Tibial artery (tissue), 4 donors: ENCODE results near the gene ATRN.
A peak's percentile ranks its signal among the peaks of the same experiment; 100 is the strongest.
"Not testable (repeated sequence)": the region's sequence is repeated elsewhere in the genome, so short reads cannot be mapped to it uniquely, and the experiment has no call there.

Experiments
- DNase-seq, 2 donors: peaks; one replicate each; pipeline ENCODE4 v3.0.0-alpha.2; 2019
- H3K27ac ChIP-seq, 2 donors: fragments of 200-600 bp; sonication (generic) in 1 of 2; 1 replicate in 1 of 2; 2 replicates in 1 of 2; pipeline ENCODE4 v1.5.1; 2018 to 2019; ENCODE audit warnings: mild to moderate bottlenecking in 1 of 2
- H3K27me3 ChIP-seq, 2 donors: fragments of 200-600 bp; sonication (generic) in 1 of 2; one replicate each; pipeline versions ENCODE4 v1.5.1 to v1.6.0; 2016 to 2019
- H3K36me3 ChIP-seq, 3 donors: fragments of 200-600 bp; sonication (generic) in 2 of 3; one replicate each; pipeline ENCODE4 v1.5.1; 2016 to 2019; ENCODE audit warnings: mild to moderate bottlenecking in 2 of 3
- H3K4me1 ChIP-seq, 4 donors: fragments of 200-600 bp; sonication (generic) in 2 of 4; 1 replicate in 3 of 4; 2 replicates in 1 of 4; pipeline ENCODE4 v1.5.1; 2016 to 2019
- H3K4me3 ChIP-seq, 2 donors: fragments of 200-600 bp; sonication (generic) in 1 of 2; 1 replicate in 1 of 2; 2 replicates in 1 of 2; pipeline ENCODE4 v1.5.1; 2018 to 2019; ENCODE audit warnings: mild to moderate bottlenecking in 2 of 2
- H3K9me3 ChIP-seq, 3 donors: fragments of 200-600 bp; sonication (generic) in 1 of 3; one replicate each; pipeline ENCODE4 v1.5.1; 2016 to 2019
- CTCF ChIP-seq, 2 experiments: fragments of 200-600 bp in 1 of 2; fragments of 450-650 bp in 1 of 2; IDR thresholded peaks; one replicate each; pipeline ENCODE4 v1.5.1; 2017 to 2019; ENCODE audit warnings: antibody characterized with exemption in 2 of 2, mild to moderate bottlenecking in 1 of 2, moderate library complexity in 1 of 2
- intact Hi-C: fragments of 100-400 bp; cut with DNase I; formaldehyde crosslinking; loops from one replicate; pipeline ENCODE4 v1.15.0; 2023; ENCODE audit warnings: low total_unique reads

ATRN gene

GRCh38 chr20:3471397-3472021, 691 bp downstream of the ATRN start:
- Histone ChIP-seq H3K4me3 (peak overlapping the region; percentile 90 to 92), H3K27me3 (no peaks in the 10 kb centered on the region), H3K27ac (peak overlapping the region; percentile 79 to 89), H3K9me3 (no peaks in the 10 kb centered on the region), H3K4me1 (peaks cover 0 to 27% (median 26%) of the 10 kb centered on the region in 4 donors), H3K36me3 (no peaks in the 10 kb centered on the region)
- intact Hi-C loops, result loop anchor here (5.0 kb wide), 1 partner anchor 64 kb away; the partner anchor contains the start of gene DNAAF9
- no peak for TF ChIP-seq CTCF (IDR thresholded peaks at IDR 0.05)
- peak in 1 of 2 donors; percentile 70 for DNase-seq

- Histone ChIP-seq H3K27ac (no peak overlapping the region), H3K27me3 (no peaks in the 10 kb centered on the region), H3K36me3 (no peaks in the 10 kb centered on the region), H3K9me3 (no peaks in the 10 kb centered on the region), H3K4me1 (peaks cover 0 to 27% (median 26%) of the 10 kb centered on the region in 4 donors), H3K4me3 (peak overlapping the region; percentile 90 to 92)
- no peak for TF ChIP-seq CTCF (IDR thresholded peaks at IDR 0.05)
- DNase-seq, result no peak
- intact Hi-C loops, result loop anchor here (5.0 kb wide), 1 partner anchor 65 kb away; the partner anchor contains the start of gene DNAAF9
Measured at GRCh38 chr20:3472105-3472504, 1.3 kb downstream of the ATRN start.

- peaks cover 0 to 33% (median 27%) of the 10 kb centered on the region in 4 donors for H3K4me1 ChIP-seq
Measured at GRCh38 chr20:3473324-3473723, 2.5 kb downstream of the ATRN start.

GRCh38 chr20:3473944-3474343, 3.1 kb downstream of the ATRN start:
- H3K27ac ChIP-seq, result no peak overlapping the region
- no peaks in the 10 kb centered on the region for H3K27me3 ChIP-seq
- no peaks in the 10 kb centered on the region for H3K9me3 ChIP-seq
- no peak overlapping the region for H3K4me3 ChIP-seq
- TF ChIP-seq CTCF (IDR thresholded peaks at IDR 0.05), result no peak
- DNase-seq, result no peak
- no peaks in the 10 kb centered on the region for H3K36me3 ChIP-seq
- peaks cover 0 to 33% (median 27%) of the 10 kb centered on the region in 4 donors for H3K4me1 ChIP-seq
- intact Hi-C loops, result loop anchor here (5.0 kb wide), 1 partner anchor 67 kb away; the partner anchor contains the start of gene DNAAF9

More at GRCh38 chr20:3473324-3473723, 2.5 kb downstream of the ATRN start:
- H3K36me3 ChIP-seq, result no peaks in the 10 kb centered on the region
- no peak overlapping the region for H3K27ac ChIP-seq
- no peak for TF ChIP-seq CTCF (IDR thresholded peaks at IDR 0.05)
- no peak for DNase-seq
- no peaks in the 10 kb centered on the region for H3K9me3 ChIP-seq
- H3K4me3 ChIP-seq, result no peak overlapping the region
- intact Hi-C loops, result loop anchor here (5.0 kb wide), 1 partner anchor 66 kb away; the partner anchor contains the start of gene DNAAF9
- no peaks in the 10 kb centered on the region for H3K27me3 ChIP-seq

GRCh38 chr20:3477003-3477860, 6.4 kb downstream of the ATRN start:
- H3K27ac ChIP-seq, DNase-seq, H3K9me3 ChIP-seq, H3K4me3 ChIP-seq, intact Hi-C loops, H3K36me3 ChIP-seq, H3K27me3 ChIP-seq: not testable (repeated sequence)
- peaks cover 0 to 34% (median 22%) of the 10 kb centered on the region in 4 donors for H3K4me1 ChIP-seq
